Activated naive CD4-positive, alpha-beta T cell treated with anti-CD3 and anti-CD28 coated beads for 36 hours (primary cell): ENCODE results near the gene UGT2B10. TPM values are rescaled to one million over a fixed set of nuclear protein-coding genes. Genes with fewer than 3 reads are reported as not detected.

Source experiments
- CTCF ChIA-PET: fragments of 350-600 bp; sonication (Branson Sonifier 250); formaldehyde crosslinking; loops from one replicate; lab custom pipeline; 2021; ENCODE audit warnings: antibody characterized with exemption; lab: Charles Lee
- DNase-seq: peaks from one replicate; pipeline ENCODE4 v3.0.0-alpha.2; 2020
- H3K27ac Mint-ChIP-seq: one replicate; pipeline ENCODE4 v1.8.0; 2021; ENCODE audit warnings: mild to moderate bottlenecking, mixed read lengths
- H3K27me3 Mint-ChIP-seq: one replicate; pipeline ENCODE4 v1.8.0; 2021; ENCODE audit warnings: low read depth, mixed read lengths
- H3K36me3 Mint-ChIP-seq: one replicate; pipeline ENCODE4 v1.8.0; 2021; ENCODE audit warnings: low read depth, mixed read lengths
- H3K4me1 Mint-ChIP-seq: one replicate; pipeline ENCODE4 v1.8.0; 2021; ENCODE audit warnings: low read depth, mixed read lengths
- H3K4me3 Mint-ChIP-seq: one replicate; pipeline ENCODE4 v1.8.0; 2021; ENCODE audit warnings: mild to moderate bottlenecking, moderate library complexity, mixed read lengths
- H3K9me3 Mint-ChIP-seq: one replicate; pipeline ENCODE4 v1.8.0; 2021; ENCODE audit warnings: mixed read lengths
- intact Hi-C: fragments of 100-400 bp; cut with micrococcal nuclease; formaldehyde crosslinking; loops from one replicate; pipeline ENCODE4 v1.15.1; 2023
- total RNA-seq, 2 experiments: library from RNA; stranded (reverse); gene quantifications; one replicate each; pipeline ENCODE4 v1.2.3, GENCODE V29; 2021

The UGT2B10 gene
- total RNA-seq, 2 experiments from 2014 or later = not detected

DNA sequence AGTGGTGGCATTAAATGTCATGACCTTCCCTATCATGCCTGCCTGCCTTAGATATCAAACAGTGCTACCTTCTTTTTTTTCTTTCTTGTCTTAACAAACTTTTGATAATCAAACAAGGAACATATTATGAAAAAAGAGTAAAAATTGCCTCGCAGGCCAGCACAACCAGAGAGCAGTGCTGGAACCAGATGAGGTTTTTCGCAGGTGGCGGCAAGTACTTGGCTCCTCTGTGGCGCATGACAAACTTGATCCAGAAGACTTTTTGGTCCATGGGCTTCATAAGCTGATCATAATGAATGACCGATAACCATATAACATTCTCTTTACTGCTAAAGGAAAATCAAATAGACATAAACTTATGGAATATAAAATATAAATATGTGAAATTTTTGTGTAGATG lies 61.8 kb downstream of the UGT2B10 start:
- intact Hi-C loops = no loop called here
- Mint-ChIP-seq H3K36me3 (no peaks in the 10 kb centered on the region), H3K4me3 (no peak overlapping the region), H3K9me3 (no peaks in the 10 kb centered on the region), H3K4me1 (no peaks in the 10 kb centered on the region), H3K27ac (no peak overlapping the region), H3K27me3 (no peaks in the 10 kb centered on the region)
- CTCF ChIA-PET = no interaction called here
- DNase-seq = no peak

DNA sequence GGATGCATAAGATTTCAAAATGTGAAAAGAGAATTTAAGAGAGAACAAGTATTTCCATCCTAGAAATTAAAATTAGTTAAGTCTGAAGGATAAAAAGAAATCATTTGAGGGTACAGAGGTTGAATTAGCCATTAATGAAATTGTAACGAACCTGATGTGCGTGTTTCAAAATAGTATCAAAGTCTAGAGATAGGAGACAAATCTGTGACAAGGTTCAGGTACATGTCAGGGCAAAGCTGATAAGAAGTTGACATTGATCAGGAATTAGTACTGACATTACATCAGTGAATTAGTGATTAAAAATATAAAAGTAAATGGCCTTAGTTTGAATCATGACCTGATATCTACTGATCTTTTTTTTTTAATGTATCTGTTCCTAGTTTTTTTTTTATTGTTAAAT lies 62.3 kb downstream of the UGT2B10 start:
- H3K27ac Mint-ChIP-seq = no peak overlapping the region
- CTCF ChIA-PET = no interaction called here
- DNase-seq = no peak
- no peaks in the 10 kb centered on the region for H3K9me3 Mint-ChIP-seq
- H3K4me1 Mint-ChIP-seq = no peaks in the 10 kb centered on the region
- no peaks in the 10 kb centered on the region for H3K36me3 Mint-ChIP-seq
- intact Hi-C loops = no loop called here
- no peaks in the 10 kb centered on the region for H3K27me3 Mint-ChIP-seq
- no peak overlapping the region for H3K4me3 Mint-ChIP-seq

Other genes starting within 250 kb of the UGT2B10 start
- not detected for gene UGT2B17, start 239.7 kb upstream of the UGT2B10 start, total RNA-seq
- gene UGT2B15, start 145.3 kb upstream of the UGT2B10 start, total RNA-seq = not detected
- gene UGT2A3, start 135.8 kb downstream of the UGT2B10 start, total RNA-seq = not detected